Prostate gland (tissue), 2 donors: ENCODE results near the gene VPS13D. TPM values are rescaled to one million over a fixed set of nuclear protein-coding genes. Genes with fewer than 3 reads are reported as not detected.
"Not testable (repeated sequence)": the region's sequence is repeated elsewhere in the genome, so short reads cannot be mapped to it uniquely, and the experiment has no call there.

ENCODE experiments used
- DNase-seq: peaks from one replicate; pipeline ENCODE4 v3.0.0-alpha.2; 2019; ENCODE audit warnings: low spot score
- H3K27ac ChIP-seq, 2 donors: fragments of 200-600 bp; sonication (generic); 2 replicates each; pipeline ENCODE4 v1.5.1; 2017 to 2019
- H3K27me3 ChIP-seq: fragments of 200-600 bp; sonication (generic); replicated peaks from 2 replicates; pipeline ENCODE4 v1.5.1; 2019; ENCODE audit not compliant: insufficient read depth
- H3K36me3 ChIP-seq, 2 donors: fragments of 200-600 bp; sonication (generic); 1 replicate in 1 of 2; 2 replicates in 1 of 2; pipeline versions ENCODE4 v1.5.1 to v1.8.1; 2017 to 2019
- H3K4me1 ChIP-seq: fragments of 200-600 bp; sonication (generic); replicated peaks from 2 replicates; pipeline ENCODE4 v1.5.1; 2019
- H3K4me3 ChIP-seq, 2 donors: fragments of 200-600 bp; sonication (generic); 2 replicates each; pipeline ENCODE4 v1.5.1; 2017 to 2019
- H3K9me3 ChIP-seq: fragments of 200-600 bp; sonication (generic); 2 replicates; pipeline ENCODE4 v1.5.1; 2017
- CTCF ChIP-seq, 4 experiments: fragments of 200-600 bp in 2 of 4; fragments of 450-650 bp in 2 of 4; sonication (generic) in 2 of 4; IDR thresholded peaks; 1 replicate in 3 of 4; 2 replicates in 1 of 4; pipeline ENCODE4 v1.5.1; 2016 to 2019; ENCODE audit warnings: antibody characterized with exemption in 4 of 4, mild to moderate bottlenecking in 2 of 4, moderate library complexity in 2 of 4
- POLR2A ChIP-seq: fragments of 450-650 bp; IDR thresholded peaks from one replicate; pipeline ENCODE4 v1.6.1; 2016; ENCODE audit warnings: antibody characterized with exemption, mild to moderate bottlenecking
- POLR2AphosphoS5 ChIP-seq: sonication (generic); formaldehyde crosslinking; IDR thresholded peaks from one replicate; pipeline ENCODE4 v1.6.1; 2017; ENCODE audit warnings: antibody characterized with exemption
- WGBS: methylation state at CpG from one replicate; pipeline ENCODE4 v1.1.5; 2018; 5-methylcytosine and 5-hydroxymethylcytosine counted together
- intact Hi-C: fragments of 100-400 bp; cut with DNase I; formaldehyde crosslinking; loops from one replicate; pipeline ENCODE4 v1.14.2; 2022
- total RNA-seq, 2 donors: library from RNA; depleted of rRNA; stranded (reverse); fragments of >200 nt; gene quantifications; one replicate each; pipeline ENCODE4 v1.1.0, GENCODE V29; 2016

VPS13D gene
- total RNA-seq, 2 donors from 2014 or later: 60.7 to 80.8 TPM

- no peak for DNase-seq
- H3K4me3 ChIP-seq: no peak overlapping the region
- no peaks in the 10 kb centered on the region for H3K4me1 ChIP-seq
- H3K9me3 ChIP-seq: no peaks in the 10 kb centered on the region
- no peak overlapping the region for H3K27ac ChIP-seq
- no peak for TF ChIP-seq CTCF (IDR thresholded peaks at IDR 0.05)
- no peak for TF ChIP-seq POLR2A
- TF ChIP-seq POLR2AphosphoS5: no peak
- H3K27me3 ChIP-seq: no peaks in the 10 kb centered on the region
- H3K36me3 ChIP-seq: peaks cover 0 to 8% of the 10 kb centered on the region in 2 donors
- intact Hi-C loops: no loop called here
Observed at GRCh38 chr1:12387641-12388040, 157.8 kb downstream of the VPS13D start.

GRCh38 chr1:12390296-12390695 is 160.5 kb downstream of the VPS13D start:
- H3K36me3 ChIP-seq, DNase-seq, intact Hi-C loops, H3K27me3 ChIP-seq, H3K4me1 ChIP-seq, H3K9me3 ChIP-seq, H3K4me3 ChIP-seq, H3K27ac ChIP-seq: not testable (repeated sequence)
- 100% methylated on average over 4 of the region's 4 CpGs for WGBS

- DNase-seq: no peak
- TF ChIP-seq POLR2AphosphoS5: no peak
- TF ChIP-seq POLR2A: no peak
- no peak for TF ChIP-seq CTCF (IDR thresholded peaks at IDR 0.05)
- Histone ChIP-seq H3K4me1 (no peaks in the 10 kb centered on the region), H3K27ac (no peak overlapping the region), H3K36me3 (no peaks in the 10 kb centered on the region), H3K27me3 (no peaks in the 10 kb centered on the region), H3K9me3 (no peaks in the 10 kb centered on the region), H3K4me3 (no peak overlapping the region)
- 68% methylated on average over 7 of the region's 7 CpGs for WGBS
- intact Hi-C loops: no loop called here
Observed at GRCh38 chr1:12397462-12398450, 167.9 kb downstream of the VPS13D start.

- DNase-seq: no peak
- Histone ChIP-seq H3K27ac (no peak overlapping the region), H3K4me1 (no peaks in the 10 kb centered on the region), H3K27me3 (no peaks in the 10 kb centered on the region), H3K4me3 (no peak overlapping the region), H3K9me3 (no peaks in the 10 kb centered on the region), H3K36me3 (no peaks in the 10 kb centered on the region)
- TF ChIP-seq POLR2A (no peak), POLR2AphosphoS5 (no peak), CTCF (IDR thresholded peaks at IDR 0.05) (no peak)
- WGBS: 77% methylated on average over 6 of the region's 6 CpGs
- intact Hi-C loops: no loop called here
Observed at GRCh38 chr1:12398479-12398878, 168.6 kb downstream of the VPS13D start.

- Histone ChIP-seq H3K36me3 (no peaks in the 10 kb centered on the region), H3K4me1 (no peaks in the 10 kb centered on the region), H3K9me3 (no peaks in the 10 kb centered on the region), H3K27me3 (no peaks in the 10 kb centered on the region), H3K27ac (no peak overlapping the region), H3K4me3 (no peak overlapping the region)
- WGBS: 97% methylated on average over 10 of the region's 10 CpGs
- intact Hi-C loops: loop anchor here (5.0 kb wide), 1 partner anchor 83 kb away; no protein-coding TSS in a partner anchor
- TF ChIP-seq POLR2AphosphoS5 (no peak), POLR2A (no peak), CTCF (IDR thresholded peaks at IDR 0.05) (no peak)
- DNase-seq: no peak
Observed at GRCh38 chr1:12400027-12400693, 170.3 kb downstream of the VPS13D start.
